H1 (cell line): ENCODE results near the gene MIA3. TPM values are rescaled to one million over a fixed set of nuclear protein-coding genes. Genes with fewer than 3 reads are reported as not detected.

Source experiments
- CBX5 ChIP-seq: fragments of 300-800, 300-1000 bp; sonication (generic); IDR thresholded peaks from 2 replicates; pipeline ENCODE4 v1.7.1; 2016; ENCODE audit warnings: antibody characterized with exemption, low read length, low read depth
- CHD1 ChIP-seq: IDR thresholded peaks from 2 replicates; pipeline ENCODE4 v1.6.1; 2012; ENCODE audit warnings: low read depth, low read length, improper control_type of control experiment
- CHD2 ChIP-seq: IDR thresholded peaks from 2 replicates; pipeline ENCODE4 v1.6.1; 2012; ENCODE audit warnings: low read length, improper control_type of control experiment
- EGR1 ChIP-seq: IDR thresholded peaks from 2 replicates; pipeline ENCODE4 v1.6.1; 2011; ENCODE audit warnings: low read depth, low read length, borderline replicate concordance
- HDAC2 ChIP-seq, 2 experiments: fragments of 300-600 bp in 1 of 2; sonication (generic) in 1 of 2; IDR thresholded peaks; 2 replicates each; pipeline ENCODE4 v1.6.1; 2011 to 2012; ENCODE audit warnings: low read depth in 2 of 2, low read length in 2 of 2, mild to moderate bottlenecking in 2 of 2, moderate library complexity in 2 of 2, borderline replicate concordance in 1 of 2, inconsistent platforms in 1 of 2
- RBBP5 ChIP-seq: IDR thresholded peaks from 2 replicates; pipeline ENCODE4 v1.7.1; 2012; ENCODE audit warnings: low read depth, mild to moderate bottlenecking, inconsistent platforms, low read length, moderate library complexity, borderline replicate concordance
- RNF2 ChIP-seq: fragments of 200-900, 300-1000 bp; sonication (generic); IDR thresholded peaks from 2 replicates; pipeline ENCODE4 v1.7.1; 2016; ENCODE audit warnings: borderline replicate concordance, low read depth, mild to moderate bottlenecking, antibody characterized with exemption, low read length; ENCODE audit not compliant: poor library complexity, severe bottlenecking; ENCODE audit errors: missing control alignments
- SIRT6 ChIP-seq: IDR thresholded peaks from one replicate; pipeline ENCODE4 v1.7.1; 2012; ENCODE audit warnings: low read length, inconsistent platforms
- TAF7 ChIP-seq: optimal IDR thresholded peaks from 2 replicates; pipeline ENCODE3; 2011; ENCODE audit warnings: low read depth, mild to moderate bottlenecking, inconsistent platforms, low read length, moderate library complexity, borderline replicate concordance
- TBP ChIP-seq: IDR thresholded peaks from 2 replicates; pipeline ENCODE4 v1.6.1; 2011; ENCODE audit warnings: low read depth, low read length, improper control_type of control experiment
- polyA plus RNA-seq, 7 experiments: library from polyadenylated mRNA; depleted of rRNA in 3 of 7; stranded (reverse) in 5 of 7; unstranded in 2 of 7; fragments of >200 nt in 5 of 7; fragments of 200-250 nt in 2 of 7; gene quantifications; 1 replicate in 5 of 7; 2 replicates in 1 of 7; 4 replicates in 1 of 7; pipeline versions ENCODE4 v1.2.1 to v1.2.3, GENCODE V29; 2011 to 2013; ENCODE audit warnings: missing spikeins in 2 of 7, mixed read lengths in 2 of 7
- total RNA-seq: library from RNA; stranded (reverse); fragmentation: NEBNext Ultra II Directional; extraction: Animal tissue kit (Norgen Biotek cat#: 25700); gene quantifications from 2 replicates; pipeline ENCODE4 v1.2.1, GENCODE V29; 2021

Gene MIA3
- total and polyA plus RNA-seq, 2 of the 8 experiments (the other 6 are each of a cell fraction or from before 2014, with no cell fraction given): 69.0 to 105 TPM

DNA sequence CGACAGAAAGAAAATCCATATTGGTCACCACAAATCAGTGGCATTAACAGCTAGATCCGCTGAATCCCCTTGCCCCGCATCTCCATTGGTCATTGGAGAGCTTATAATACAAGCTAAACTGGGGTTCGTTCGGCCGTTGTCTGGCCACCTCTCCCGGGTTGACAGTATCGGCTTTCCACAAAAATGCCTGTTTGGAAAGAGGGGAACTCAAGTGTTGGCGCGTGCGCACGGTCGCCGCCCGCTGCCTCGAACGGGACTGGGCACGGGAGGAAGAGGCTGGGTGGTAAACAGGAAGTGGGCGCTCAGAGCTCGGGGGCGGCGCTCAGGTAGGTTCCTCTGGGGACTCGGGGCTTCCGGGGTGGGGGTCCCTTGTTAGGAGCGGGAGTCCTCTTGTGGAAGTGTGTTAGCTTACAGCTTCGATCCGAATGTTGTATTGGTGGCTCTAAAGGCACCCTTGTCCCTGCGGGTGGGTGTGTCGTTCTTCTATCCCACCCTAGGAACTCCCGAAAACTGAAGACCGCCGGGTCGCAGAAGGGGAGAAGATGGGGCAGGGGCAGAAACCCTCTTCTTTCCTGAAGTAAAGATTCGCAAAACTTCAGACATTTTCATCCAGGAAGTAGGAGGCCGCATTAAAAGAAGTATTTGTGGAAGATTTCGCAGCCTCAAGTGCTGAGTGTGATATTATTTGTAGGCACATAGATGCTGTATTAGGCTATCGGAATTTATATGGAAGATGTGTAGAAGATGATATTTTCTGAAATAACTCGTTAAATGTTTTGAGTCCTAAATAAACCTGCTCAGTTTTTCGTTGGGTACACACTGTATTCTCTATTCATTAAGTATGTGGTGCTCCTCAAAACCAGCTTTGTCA, 95.4 kb downstream of the MIA3 start (continued):
- TF ChIP-seq HDAC2 (IDR thresholded peaks at IDR 0.05; ENCODE audit: borderline replicate concordance in 1 of 2, low read depth in 2 of 2, low read length in 2 of 2) (no peak), CHD1 (no peak), RNF2 (no peak), TBP (peak; percentile 79), TAF7 (peak; percentile 83), CBX5 (no peak), EGR1 (peak; percentile 88), RBBP5 (no peak; the same call in none of the 2 replicates), CHD2 (no peak), SIRT6 (no peak)
